Right forelimb (tissue), 1 donor: ENCODE measurements around the gene USE1.

Experiments
- DNase-seq: peaks from one replicate; pipeline ENCODE4 v3.0.0-alpha.2; 2018

USE1 gene

GRCh38 chr19:17262557-17262956 lies 47.4 kb downstream of the USE1 start:
- DNase-seq, result no peak

GRCh38 chr19:17263712-17264640 lies 48.8 kb downstream of the USE1 start:
- no peak for DNase-seq

DNA sequence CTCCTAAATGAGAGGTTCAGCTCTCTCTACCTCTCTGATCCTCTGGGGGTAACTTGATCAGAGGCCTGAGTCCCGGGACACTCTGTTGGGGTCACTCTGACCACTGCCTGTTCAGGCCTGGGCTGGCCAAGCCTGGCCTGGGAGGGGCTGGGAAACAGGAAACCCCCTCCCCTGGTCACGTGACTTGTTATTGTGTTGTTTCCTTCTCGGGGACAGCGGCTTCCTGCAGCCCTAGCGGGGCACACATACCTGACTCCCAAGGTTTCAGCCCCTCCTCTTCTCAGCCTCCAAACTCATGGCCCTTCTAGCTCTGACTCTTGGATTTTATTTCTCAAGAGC lies 49.5 kb downstream of the USE1 start, which contains the start of gene USHBP1:
Gene USHBP1 (minus strand): TSS at position 105 of the 339 bp plus-strand sequence. CDS start 446 bp downstream, outside the sequence.
- DNase-seq, result no peak

GRCh38 chr19:17266026-17266425 lies 50.9 kb downstream of the USE1 start:
- no peak for DNase-seq

- no peak for DNase-seq
Measured at GRCh38 chr19:17266589-17266974, 51.4 kb downstream of the USE1 start.

DNA sequence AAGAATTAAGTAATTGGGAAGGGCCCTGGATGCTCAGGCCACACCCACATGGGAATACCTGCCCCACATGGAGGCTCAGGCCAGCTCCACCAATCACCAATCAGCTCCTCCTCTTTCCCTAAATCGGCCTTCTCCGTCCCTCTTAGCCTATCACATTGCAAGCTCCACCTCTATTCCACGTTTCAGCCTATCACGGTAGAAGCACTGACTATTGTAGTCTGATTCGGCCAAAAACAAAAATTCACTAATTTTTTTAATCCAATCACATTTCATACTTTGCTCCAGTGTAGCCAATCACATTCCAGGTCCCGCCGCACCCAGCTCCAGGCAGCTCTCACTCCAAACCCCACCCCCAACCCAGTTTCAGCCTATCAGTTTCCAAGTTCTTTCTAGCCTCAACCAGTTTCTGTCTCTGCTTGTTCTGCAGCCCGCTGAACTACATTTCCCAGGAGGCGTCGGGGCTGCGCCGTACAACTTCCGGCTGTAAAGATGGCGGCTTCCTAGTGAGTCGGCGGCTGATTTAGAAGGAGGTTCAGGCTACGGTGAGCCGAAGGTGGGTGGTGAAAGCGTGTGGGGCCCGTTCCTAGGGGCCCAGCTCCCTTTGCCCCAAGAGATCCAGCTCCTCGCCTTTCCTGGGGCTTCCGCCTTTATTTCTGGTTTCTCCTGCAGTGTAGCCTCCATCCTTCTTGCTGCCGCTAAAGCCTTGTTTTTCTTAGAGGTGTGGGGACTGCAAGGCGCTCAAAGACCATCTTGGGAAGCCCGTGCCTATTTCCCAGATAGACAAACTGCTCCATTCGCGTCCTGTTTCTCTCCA lies 52.0 kb downstream of the USE1 start, which contains the start of gene BABAM1:
Gene BABAM1 (plus strand): TSS at position 469 of the 814 bp plus-strand sequence. CDS start 1,364 bp downstream, outside the sequence.
- DNase-seq, result peak; percentile 97

GRCh38 chr19:17268754-17269153 lies 53.6 kb downstream of the USE1 start:
- DNase-seq, result no peak
